Left lung (tissue), 10 donors: ENCODE results near the gene LRSAM1. TPM values are rescaled to one million over a fixed set of nuclear protein-coding genes. Genes with fewer than 3 reads are reported as not detected.

Source experiments
- ATAC-seq: fragments of 200-7000 bp; cut with Tn5 transposase; one replicate; pipeline ENCODE4 v1.9.1; 2020; ENCODE audit warnings: moderate library complexity
- DNase-seq, 4 donors: peaks; one replicate each; pipeline ENCODE4 v3.0.0-alpha.2; 2013 to 2020
- H3K27ac ChIP-seq, 2 donors: fragments of 200-600 bp; sonication (generic) in 1 of 2; one replicate each; pipeline versions ENCODE4 v1.5.0 to v1.8.0; 2020 to 2021
- H3K27me3 ChIP-seq, 2 donors: fragments of 200-600 bp; sonication (generic) in 1 of 2; one replicate each; pipeline versions ENCODE4 v1.5.0 to v1.8.0; 2020 to 2021
- H3K36me3 ChIP-seq, 2 donors: fragments of 200-600 bp; sonication (generic) in 1 of 2; one replicate each; pipeline versions ENCODE4 v1.5.0 to v1.8.0; 2020 to 2021
- H3K4me1 ChIP-seq, 2 donors: fragments of 200-600 bp; one replicate each; pipeline ENCODE4 v1.8.0; 2021
- H3K4me3 ChIP-seq, 2 donors: fragments of 200-600 bp; sonication (generic) in 1 of 2; one replicate each; pipeline versions ENCODE4 v1.5.0 to v1.8.0; 2020 to 2021; ENCODE audit warnings: mild to moderate bottlenecking in 1 of 2
- H3K9me3 ChIP-seq, 2 donors: fragments of 200-600 bp; sonication (generic) in 1 of 2; one replicate each; pipeline versions ENCODE4 v1.5.0 to v1.8.0; 2020 to 2021
- intact Hi-C, 2 donors: fragments of 100-400 bp; cut with DNase I; formaldehyde crosslinking; loops; one replicate each; pipeline versions ENCODE4 v1.11.2 to v1.14.2; 2022
- polyA plus RNA-seq, 6 donors: library from polyadenylated mRNA; unstranded; fragments of 120-200 nt; gene quantifications; one replicate each; pipeline ENCODE4 v1.2.1, GENCODE V29; 2013; ENCODE audit not compliant: insufficient read length in 6 of 6
- total RNA-seq, 2 donors: library from RNA; stranded (reverse); fragmentation: NEBNext Ultra II Directional; extraction: Animal tissue kit (Norgen Biotek cat#: 25700); gene quantifications; one replicate each; pipeline ENCODE4 v1.2.1, GENCODE V29; 2021
- TF ChIP-seq, protein P1 (sequence below), 2 donors: fragments of 200-600 bp; sonication (generic) in 1 of 2; IDR thresholded peaks; one replicate each; pipeline versions ENCODE4 v1.5.0 to v1.8.0; 2021; ENCODE audit warnings: antibody characterized with exemption in 2 of 2
- donor health status: DM: no; HTN: yes; CAD: no.
- donor health status: DM: no; HTN: no; CAD: no.

LRSAM1 gene
- total and polyA plus RNA-seq, 8 donors = 16.4 to 24.4 (median 19.4) TPM

DNA sequence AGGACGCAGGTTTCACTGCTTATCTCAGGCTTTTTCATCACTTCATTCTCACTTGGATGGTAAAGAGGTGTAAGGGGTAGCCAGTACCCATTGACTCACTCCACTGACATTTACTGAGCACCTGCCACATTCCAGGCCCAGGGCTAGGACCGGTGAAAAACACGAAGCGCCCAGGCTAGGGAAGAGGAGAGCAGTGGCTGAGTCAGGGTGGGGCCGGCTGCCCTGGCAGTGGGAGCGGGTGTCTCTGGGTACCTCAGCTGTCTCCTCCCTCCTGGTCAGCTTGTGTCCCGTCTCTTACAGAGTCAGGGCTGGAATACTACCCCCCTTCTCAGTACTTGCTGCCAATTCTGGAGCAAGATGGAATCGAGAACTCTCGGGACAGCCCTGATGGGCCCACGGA lies 22.2 kb downstream of the LRSAM1 start:
- Histone ChIP-seq H3K36me3 (peaks cover 0 to 85% of the 10 kb centered on the region in 2 donors), H3K9me3 (no peaks in the 10 kb centered on the region), H3K4me3 (no peak overlapping the region), H3K27ac (no peak overlapping the region), H3K27me3 (no peaks in the 10 kb centered on the region), H3K4me1 (no peaks in the 10 kb centered on the region)
- ATAC-seq = no peak
- intact Hi-C loops = no loop called here
- no peak for DNase-seq
- TF ChIP-seq, protein P1, sequence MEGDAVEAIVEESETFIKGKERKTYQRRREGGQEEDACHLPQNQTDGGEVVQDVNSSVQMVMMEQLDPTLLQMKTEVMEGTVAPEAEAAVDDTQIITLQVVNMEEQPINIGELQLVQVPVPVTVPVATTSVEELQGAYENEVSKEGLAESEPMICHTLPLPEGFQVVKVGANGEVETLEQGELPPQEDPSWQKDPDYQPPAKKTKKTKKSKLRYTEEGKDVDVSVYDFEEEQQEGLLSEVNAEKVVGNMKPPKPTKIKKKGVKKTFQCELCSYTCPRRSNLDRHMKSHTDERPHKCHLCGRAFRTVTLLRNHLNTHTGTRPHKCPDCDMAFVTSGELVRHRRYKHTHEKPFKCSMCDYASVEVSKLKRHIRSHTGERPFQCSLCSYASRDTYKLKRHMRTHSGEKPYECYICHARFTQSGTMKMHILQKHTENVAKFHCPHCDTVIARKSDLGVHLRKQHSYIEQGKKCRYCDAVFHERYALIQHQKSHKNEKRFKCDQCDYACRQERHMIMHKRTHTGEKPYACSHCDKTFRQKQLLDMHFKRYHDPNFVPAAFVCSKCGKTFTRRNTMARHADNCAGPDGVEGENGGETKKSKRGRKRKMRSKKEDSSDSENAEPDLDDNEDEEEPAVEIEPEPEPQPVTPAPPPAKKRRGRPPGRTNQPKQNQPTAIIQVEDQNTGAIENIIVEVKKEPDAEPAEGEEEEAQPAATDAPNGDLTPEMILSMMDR (IDR thresholded peaks at IDR 0.05) = no peak

DNA sequence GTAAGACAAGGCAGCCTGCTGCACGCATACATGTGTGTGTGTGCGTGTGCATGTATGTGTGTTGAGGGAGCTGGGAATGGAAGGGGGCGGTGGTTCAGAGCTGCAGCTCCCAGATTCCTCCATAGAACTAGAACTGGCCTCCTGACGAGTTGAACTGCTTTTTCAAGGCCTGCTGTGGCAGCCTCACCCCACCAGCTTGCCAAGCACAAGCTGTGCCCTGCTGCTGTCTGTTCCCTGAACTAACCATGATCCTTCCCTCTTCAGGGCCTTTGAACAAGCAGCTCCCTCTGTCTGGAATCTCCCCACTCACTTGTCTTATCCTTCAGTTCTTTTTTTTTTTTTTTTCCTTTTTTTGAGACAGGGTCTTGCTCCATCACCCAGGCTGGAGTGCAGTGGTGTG lies 22.6 kb downstream of the LRSAM1 start:
- H3K36me3 ChIP-seq = peaks cover 0 to 85% of the 10 kb centered on the region in 2 donors
- H3K4me3 ChIP-seq = no peak overlapping the region
- H3K27ac ChIP-seq = no peak overlapping the region
- TF ChIP-seq, protein P1 (IDR thresholded peaks at IDR 0.05) = no peak
- no peak for DNase-seq
- no peaks in the 10 kb centered on the region for H3K27me3 ChIP-seq
- no peak for ATAC-seq
- intact Hi-C loops = no loop called here
- no peaks in the 10 kb centered on the region for H3K4me1 ChIP-seq
- no peaks in the 10 kb centered on the region for H3K9me3 ChIP-seq

DNA sequence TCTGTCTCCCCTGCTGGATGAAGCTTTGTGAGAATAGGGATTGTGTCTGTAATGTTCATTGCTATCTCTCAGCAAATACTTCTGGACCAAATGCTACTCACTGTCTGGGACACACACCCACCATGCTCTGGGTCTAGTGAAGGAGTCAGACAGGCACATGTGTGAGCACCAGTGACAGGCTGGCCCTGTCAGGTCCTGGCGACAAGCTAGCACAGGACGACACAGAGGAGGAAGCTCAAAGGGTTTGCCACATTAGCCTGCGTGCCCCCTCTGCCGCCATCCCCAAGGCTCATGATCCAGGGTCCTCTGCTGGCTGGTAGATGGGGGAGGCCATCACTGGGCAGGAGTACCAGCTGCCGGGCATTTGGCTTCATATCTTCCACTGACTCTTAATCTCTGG lies 23.3 kb downstream of the LRSAM1 start:
- TF ChIP-seq, protein P1 (IDR thresholded peaks at IDR 0.05) = no peak
- no peak overlapping the region for H3K27ac ChIP-seq
- ATAC-seq = no peak
- H3K9me3 ChIP-seq = no peaks in the 10 kb centered on the region
- H3K4me1 ChIP-seq = no peaks in the 10 kb centered on the region
- H3K27me3 ChIP-seq = no peaks in the 10 kb centered on the region
- DNase-seq = no peak
- peaks cover 0 to 85% of the 10 kb centered on the region in 2 donors for H3K36me3 ChIP-seq
- H3K4me3 ChIP-seq = no peak overlapping the region
- intact Hi-C loops = no loop called here

DNA sequence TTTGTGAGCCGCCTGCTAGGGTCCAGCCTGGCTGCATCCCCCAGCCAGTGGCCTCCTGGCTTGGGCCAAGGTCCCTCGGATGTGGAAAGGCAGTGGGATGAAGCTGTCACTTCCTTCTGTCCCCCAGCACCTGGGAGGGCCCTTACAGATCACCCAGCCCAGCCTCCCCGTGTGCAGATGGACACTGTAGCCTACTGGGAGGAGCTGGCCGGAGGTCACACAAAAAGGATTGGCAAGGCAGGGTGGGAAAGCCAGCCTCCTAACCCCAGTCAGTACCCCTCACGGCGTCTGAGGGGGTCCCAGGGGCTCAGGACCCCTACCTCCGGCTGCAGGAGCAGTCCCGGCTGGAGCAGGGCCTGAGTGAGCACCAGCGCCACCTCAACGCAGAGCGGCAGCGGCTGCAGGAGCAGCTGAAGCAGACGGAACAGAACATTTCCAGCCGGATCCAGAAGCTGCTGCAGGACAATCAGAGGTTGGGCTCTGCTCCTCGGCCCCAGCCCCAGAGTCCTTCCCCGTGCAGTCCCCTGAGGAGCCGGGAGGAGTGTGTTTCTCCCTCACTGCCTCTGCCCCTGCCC lies 28.3 kb downstream of the LRSAM1 start:
- Histone ChIP-seq H3K36me3 (peaks cover 0 to 94% of the 10 kb centered on the region in 2 donors), H3K27ac (no peak overlapping the region), H3K9me3 (no peaks in the 10 kb centered on the region), H3K27me3 (no peaks in the 10 kb centered on the region), H3K4me1 (no peaks in the 10 kb centered on the region), H3K4me3 (no peak overlapping the region)
- TF ChIP-seq, protein P1 (IDR thresholded peaks at IDR 0.05) = no peak
- DNase-seq (no peak), ATAC-seq (no peak)
- intact Hi-C loops = no loop called here

DNA sequence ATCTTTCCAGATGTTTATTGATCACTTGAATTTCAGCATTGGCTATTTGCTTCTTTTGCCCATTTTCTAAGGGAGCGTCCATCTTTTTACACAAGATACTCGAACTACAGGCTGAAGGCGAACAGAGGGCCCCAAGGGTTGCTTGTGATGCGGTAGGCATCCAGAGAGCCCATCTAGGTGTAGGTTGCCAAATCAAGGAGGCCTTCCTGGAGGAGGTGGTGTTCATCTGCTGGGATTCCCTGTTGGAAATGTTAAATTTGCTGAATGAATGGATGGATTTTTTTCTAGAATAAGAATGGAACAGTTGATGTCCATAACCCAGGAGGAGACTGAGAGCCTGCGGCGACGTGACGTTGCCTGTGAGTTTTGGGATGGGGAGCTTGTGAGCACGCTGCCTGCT lies 31.4 kb downstream of the LRSAM1 start:
- H3K27me3 ChIP-seq = no peaks in the 10 kb centered on the region
- H3K36me3 ChIP-seq = peaks cover 0 to 95% of the 10 kb centered on the region in 2 donors
- ATAC-seq = no peak
- intact Hi-C loops = no loop called here
- TF ChIP-seq, protein P1 (IDR thresholded peaks at IDR 0.05) = no peak
- no peaks in the 10 kb centered on the region for H3K9me3 ChIP-seq
- no peaks in the 10 kb centered on the region for H3K4me1 ChIP-seq
- H3K27ac ChIP-seq = no peak overlapping the region
- DNase-seq = no peak
- no peak overlapping the region for H3K4me3 ChIP-seq
